ENCODE measurements around the gene CUL7. TPM values are rescaled to one million over a fixed set of nuclear protein-coding genes. Genes with fewer than 3 reads are reported as not detected.

The CUL7 gene
- total and polyA plus RNA-seq, 10 of the 15 experiments (the other 5 are each of a cell fraction or from before 2014, with no cell fraction given), result 0.66 to 18.4 (median 10.9) TPM

DNA sequence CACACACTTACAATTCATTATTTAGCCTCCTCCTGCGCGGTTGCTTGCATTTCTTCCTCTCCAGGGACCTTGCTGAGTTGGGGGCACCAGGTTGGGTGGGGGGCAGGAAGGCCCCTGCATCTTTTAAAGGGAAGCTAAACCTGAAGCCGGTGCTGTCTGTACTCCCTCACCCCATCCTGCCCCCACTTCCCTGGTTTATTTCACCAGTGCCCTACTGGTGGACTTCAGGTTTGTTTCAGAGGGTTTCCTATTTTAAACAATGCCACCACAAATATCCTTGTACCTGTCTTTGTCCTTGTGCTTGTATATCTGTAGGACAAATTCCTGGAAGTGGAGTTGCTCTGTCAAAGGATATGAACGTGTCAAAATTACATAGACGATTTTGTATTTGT, 43.4 kb upstream of the CUL7 start:
- peak overlapping the region; percentile 83 for H2AFZ ChIP-seq (ENCODE audit: control insufficient read depth, low read depth, low read length)
- DNase-seq (ENCODE audit: low read depth, low spot score) (no peak), FAIRE-seq (no peak), ATAC-seq (peak; percentile 29)
- H3K79me2 ChIP-seq (ENCODE audit: control insufficient read depth, insufficient read depth, low read length), result no peaks in the 10 kb centered on the region
- no peaks in the 10 kb centered on the region for H3K27me3 ChIP-seq (replicated peaks in 1 of 2; ENCODE audit: control insufficient read depth in 2 of 2, insufficient read depth in 2 of 2, low read length in 1 of 2)
- in situ Hi-C loops (cut with MboI), result no loop called here
- H3K27ac ChIP-seq (ENCODE audit: control insufficient read depth, insufficient read depth), result peak overlapping the region; percentile 57; the same call in 1 of the 2 replicates
- peaks cover 19% of the 10 kb centered on the region for H3K4me1 ChIP-seq (ENCODE audit: control insufficient read depth, insufficient read depth, low read length)
- no peak overlapping the region for H3K4me3 ChIP-seq
- peak overlapping the region; percentile 51 for H3K4me2 ChIP-seq (ENCODE audit: control insufficient read depth, insufficient read depth)
- ChIA-PET SMC1A (ENCODE audit: uncharacterized antibody, unreplicated experiment) (interaction anchor here (1.0 to 3.2 kb wide), 6 partner anchors 10 to 50 kb away, joined by 3 to 20 read pairs (median 3); no protein-coding TSS in a partner anchor), CTCF (interaction anchor here (1.1 to 2.2 kb wide), 6 partner anchors 8 to 50 kb away, joined by 3 to 9 read pairs (median 4); no protein-coding TSS in a partner anchor), RAD21 (ENCODE audit: unreplicated experiment) (interaction anchor here (1.0 to 3.1 kb wide), 6 partner anchors 11 to 196 kb away, joined by 3 to 12 read pairs (median 4); partner anchors contain the start of genes KLC4 and MRPL2), POLR2A (interaction anchor here (0.5 to 3.2 kb wide), 8 partner anchors 10 to 168 kb away, joined by 3 to 12 read pairs (median 3); partner anchors contain the start of gene CNPY3)
- H3K36me3 ChIP-seq (ENCODE audit: control insufficient read depth in 2 of 2, insufficient read depth in 2 of 2, low read length in 1 of 2), result no peaks in the 10 kb centered on the region
- BruUV-seq (replicated peaks), result no TSS peak
- peak overlapping the region; percentile 53; the same call in 1 of the 2 replicates for H3K9ac ChIP-seq (ENCODE audit: control insufficient read depth, insufficient read depth, low read length)
- H3K9me3 ChIP-seq (replicated peaks; ENCODE audit: control insufficient read depth, insufficient read depth, low read length), result no peaks in the 10 kb centered on the region
- intact Hi-C loops (cut with micrococcal nuclease; ENCODE audit: unreplicated experiment), result no loop called here
- no peaks in the 10 kb centered on the region for H4K20me1 ChIP-seq (ENCODE audit: control insufficient read depth, insufficient read depth)
- whole genome bisulfite sequencing (ENCODE audit: insufficient coverage, insufficient replicate concordance, low lambda C conversion rate, missing lambda C conversion rate), result 75% methylated on average over 5 of the region's 5 CpGs
- TF ChIP-seq STAT1 (conservative IDR thresholded peaks at IDR 0.05), result no peak
- TF ChIP-seq PKNOX1 (IDR thresholded peaks at IDR 0.05), result no peak
- TF ChIP-seq SREBF2 (IDR thresholded peaks at IDR 0.05; ENCODE audit: low read length), result no peak
- no peak for TF ChIP-seq IRF3 (IDR thresholded peaks at IDR 0.05)
- no peak for TF ChIP-seq SIX5 (IDR thresholded peaks at IDR 0.05; ENCODE audit: low read depth, low read length, severe bottlenecking)
- TF ChIP-seq NR2F1 (conservative IDR thresholded peaks at IDR 0.05), result no peak
- TF ChIP-seq, protein P1, sequence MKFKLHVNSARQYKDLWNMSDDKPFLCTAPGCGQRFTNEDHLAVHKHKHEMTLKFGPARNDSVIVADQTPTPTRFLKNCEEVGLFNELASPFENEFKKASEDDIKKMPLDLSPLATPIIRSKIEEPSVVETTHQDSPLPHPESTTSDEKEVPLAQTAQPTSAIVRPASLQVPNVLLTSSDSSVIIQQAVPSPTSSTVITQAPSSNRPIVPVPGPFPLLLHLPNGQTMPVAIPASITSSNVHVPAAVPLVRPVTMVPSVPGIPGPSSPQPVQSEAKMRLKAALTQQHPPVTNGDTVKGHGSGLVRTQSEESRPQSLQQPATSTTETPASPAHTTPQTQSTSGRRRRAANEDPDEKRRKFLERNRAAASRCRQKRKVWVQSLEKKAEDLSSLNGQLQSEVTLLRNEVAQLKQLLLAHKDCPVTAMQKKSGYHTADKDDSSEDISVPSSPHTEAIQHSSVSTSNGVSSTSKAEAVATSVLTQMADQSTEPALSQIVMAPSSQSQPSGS (IDR thresholded peaks at IDR 0.05; ENCODE audit: low read length), result no peak
- no peak for TF ChIP-seq EED (IDR thresholded peaks at IDR 0.05; ENCODE audit: low read depth)
- no peak for TF ChIP-seq RCOR1 (conservative IDR thresholded peaks at IDR 0.05; ENCODE audit: low read depth, low read length)
- no peak for TF ChIP-seq CTCF (IDR thresholded peaks at IDR 0.05 in 2 of 3, conservative IDR thresholded peaks at IDR 0.05 in 1 of 3; ENCODE audit: control insufficient read depth in 2 of 3, extremely low read depth in 1 of 3, insufficient read depth in 1 of 3, low read depth in 3 of 3, low read length in 3 of 3)
- TF ChIP-seq, protein P2, sequence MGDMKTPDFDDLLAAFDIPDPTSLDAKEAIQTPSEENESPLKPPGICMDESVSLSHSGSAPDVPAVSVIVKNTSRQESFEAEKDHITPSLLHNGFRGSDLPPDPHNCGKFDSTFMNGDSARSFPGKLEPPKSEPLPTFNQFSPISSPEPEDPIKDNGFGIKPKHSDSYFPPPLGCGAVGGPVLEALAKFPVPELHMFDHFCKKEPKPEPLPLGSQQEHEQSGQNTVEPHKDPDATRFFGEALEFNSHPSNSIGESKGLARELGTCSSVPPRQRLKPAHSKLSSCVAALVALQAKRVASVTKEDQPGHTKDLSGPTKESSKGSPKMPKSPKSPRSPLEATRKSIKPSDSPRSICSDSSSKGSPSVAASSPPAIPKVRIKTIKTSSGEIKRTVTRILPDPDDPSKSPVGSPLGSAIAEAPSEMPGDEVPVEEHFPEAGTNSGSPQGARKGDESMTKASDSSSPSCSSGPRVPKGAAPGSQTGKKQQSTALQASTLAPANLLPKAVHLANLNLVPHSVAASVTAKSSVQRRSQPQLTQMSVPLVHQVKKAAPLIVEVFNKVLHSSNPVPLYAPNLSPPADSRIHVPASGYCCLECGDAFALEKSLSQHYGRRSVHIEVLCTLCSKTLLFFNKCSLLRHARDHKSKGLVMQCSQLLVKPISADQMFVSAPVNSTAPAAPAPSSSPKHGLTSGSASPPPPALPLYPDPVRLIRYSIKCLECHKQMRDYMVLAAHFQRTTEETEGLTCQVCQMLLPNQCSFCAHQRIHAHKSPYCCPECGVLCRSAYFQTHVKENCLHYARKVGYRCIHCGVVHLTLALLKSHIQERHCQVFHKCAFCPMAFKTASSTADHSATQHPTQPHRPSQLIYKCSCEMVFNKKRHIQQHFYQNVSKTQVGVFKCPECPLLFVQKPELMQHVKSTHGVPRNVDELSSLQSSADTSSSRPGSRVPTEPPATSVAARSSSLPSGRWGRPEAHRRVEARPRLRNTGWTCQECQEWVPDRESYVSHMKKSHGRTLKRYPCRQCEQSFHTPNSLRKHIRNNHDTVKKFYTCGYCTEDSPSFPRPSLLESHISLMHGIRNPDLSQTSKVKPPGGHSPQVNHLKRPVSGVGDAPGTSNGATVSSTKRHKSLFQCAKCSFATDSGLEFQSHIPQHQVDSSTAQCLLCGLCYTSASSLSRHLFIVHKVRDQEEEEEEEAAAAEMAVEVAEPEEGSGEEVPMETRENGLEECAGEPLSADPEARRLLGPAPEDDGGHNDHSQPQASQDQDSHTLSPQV (IDR thresholded peaks at IDR 0.05), result no peak
- no peak for TF ChIP-seq ZNF384 (IDR thresholded peaks at IDR 0.05; ENCODE audit: borderline replicate concordance, low read depth, low read length)
- no peak for TF ChIP-seq USF2 (IDR thresholded peaks at IDR 0.05; ENCODE audit: borderline replicate concordance, low read depth, low read length)

All from GM12878 (cell line).